PC-3 (cell line): ENCODE data around the gene AHCYL2.

Source experiments
- EZH2 ChIP-seq: fragments of 300-600 bp; sonication (generic); IDR thresholded peaks from one replicate; pipeline ENCODE4 v1.6.1; 2017; ENCODE audit warnings: antibody characterized with exemption, mild to moderate bottlenecking, low read length; ENCODE audit not compliant: unreplicated experiment
- TF ChIP-seq, protein P1 (sequence below): fragments of 300-600 bp; sonication (generic); conservative IDR thresholded peaks from 2 replicates; pipeline ENCODE4 v1.5.1; 2017; ENCODE audit warnings: antibody characterized with exemption, low read depth, mild to moderate bottlenecking, low read length

DNA sequence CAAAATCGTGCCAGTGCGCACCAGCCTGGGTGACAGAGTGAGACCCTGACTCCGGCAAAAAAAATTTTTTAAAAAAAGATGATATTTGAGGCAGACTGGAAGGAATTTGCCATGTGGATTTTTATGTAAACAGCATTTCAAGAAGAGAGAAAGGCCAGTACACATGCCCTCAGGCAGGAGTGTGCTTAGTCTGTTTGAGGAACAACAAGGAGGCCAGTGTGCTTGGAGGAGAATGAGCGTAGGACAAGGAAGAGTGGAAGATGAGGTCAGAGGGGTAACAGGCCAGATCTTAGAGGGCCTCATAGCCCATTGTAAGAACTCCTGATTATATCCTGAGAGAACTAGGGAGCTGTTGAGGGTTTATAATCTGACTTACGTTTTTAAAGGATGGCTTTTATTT lies 192.2 kb downstream of the AHCYL2 start:
- TF ChIP-seq, protein P1, sequence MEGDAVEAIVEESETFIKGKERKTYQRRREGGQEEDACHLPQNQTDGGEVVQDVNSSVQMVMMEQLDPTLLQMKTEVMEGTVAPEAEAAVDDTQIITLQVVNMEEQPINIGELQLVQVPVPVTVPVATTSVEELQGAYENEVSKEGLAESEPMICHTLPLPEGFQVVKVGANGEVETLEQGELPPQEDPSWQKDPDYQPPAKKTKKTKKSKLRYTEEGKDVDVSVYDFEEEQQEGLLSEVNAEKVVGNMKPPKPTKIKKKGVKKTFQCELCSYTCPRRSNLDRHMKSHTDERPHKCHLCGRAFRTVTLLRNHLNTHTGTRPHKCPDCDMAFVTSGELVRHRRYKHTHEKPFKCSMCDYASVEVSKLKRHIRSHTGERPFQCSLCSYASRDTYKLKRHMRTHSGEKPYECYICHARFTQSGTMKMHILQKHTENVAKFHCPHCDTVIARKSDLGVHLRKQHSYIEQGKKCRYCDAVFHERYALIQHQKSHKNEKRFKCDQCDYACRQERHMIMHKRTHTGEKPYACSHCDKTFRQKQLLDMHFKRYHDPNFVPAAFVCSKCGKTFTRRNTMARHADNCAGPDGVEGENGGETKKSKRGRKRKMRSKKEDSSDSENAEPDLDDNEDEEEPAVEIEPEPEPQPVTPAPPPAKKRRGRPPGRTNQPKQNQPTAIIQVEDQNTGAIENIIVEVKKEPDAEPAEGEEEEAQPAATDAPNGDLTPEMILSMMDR: no peak
- no peak for TF ChIP-seq EZH2
